Loucy (cell line): ENCODE measurements around the gene EXOC3L4.

Experiments used
- CTCF ChIP-seq: fragments of 200-600 bp; sonication (generic); conservative IDR thresholded peaks from 2 replicates; pipeline ENCODE4 v1.5.1; 2014; ENCODE audit warnings: mild to moderate bottlenecking, antibody characterized with exemption, low read length
- EZH2phosphoT487 ChIP-seq: fragments of 200-600 bp; IDR thresholded peaks from 2 replicates; pipeline ENCODE4 v1.6.1; 2018; ENCODE audit warnings: antibody characterized with exemption, mild to moderate bottlenecking, moderate library complexity, borderline replicate concordance

GRCh38 chr14:103136388-103137271, 42.1 kb downstream of the EXOC3L4 start:
- TF ChIP-seq CTCF: no peak
- no peak for TF ChIP-seq EZH2phosphoT487
